Activated CD8-positive, alpha-beta memory T cell treated with anti-CD3 and anti-CD28 coated beads for 48 hours (primary cell): ENCODE results near the gene EDA.

Source experiments
- DNase-seq, 3 experiments: peaks; one replicate each; pipeline ENCODE4 v3.0.0-alpha.2; 2020; ENCODE audit warnings: low read depth in 2 of 3, low spot score in 2 of 3

The EDA gene

DNA sequence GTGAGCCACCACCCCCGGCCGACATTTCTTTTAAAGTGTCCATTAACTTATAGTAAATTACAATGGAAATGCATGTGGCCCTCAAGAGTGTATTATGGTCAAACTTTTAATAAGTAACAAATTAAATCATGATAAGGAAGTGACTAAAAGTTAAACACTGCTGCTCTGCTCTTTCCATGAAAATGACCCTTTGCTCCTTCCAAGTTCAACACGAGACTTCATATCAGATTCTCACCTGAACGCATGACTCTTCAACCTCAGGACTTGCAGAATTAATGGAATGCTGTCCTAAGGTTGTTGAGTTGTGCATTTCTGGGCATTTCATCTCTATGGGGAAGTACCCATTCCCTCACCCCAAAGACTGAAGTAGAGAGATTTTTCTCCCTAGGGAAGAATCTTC is 406.7 kb downstream of the EDA start:
- DNase-seq: no peak

- no peak for DNase-seq
Measured at GRCh38 chrX:70025464-70025863, 409.6 kb downstream of the EDA start.

DNA sequence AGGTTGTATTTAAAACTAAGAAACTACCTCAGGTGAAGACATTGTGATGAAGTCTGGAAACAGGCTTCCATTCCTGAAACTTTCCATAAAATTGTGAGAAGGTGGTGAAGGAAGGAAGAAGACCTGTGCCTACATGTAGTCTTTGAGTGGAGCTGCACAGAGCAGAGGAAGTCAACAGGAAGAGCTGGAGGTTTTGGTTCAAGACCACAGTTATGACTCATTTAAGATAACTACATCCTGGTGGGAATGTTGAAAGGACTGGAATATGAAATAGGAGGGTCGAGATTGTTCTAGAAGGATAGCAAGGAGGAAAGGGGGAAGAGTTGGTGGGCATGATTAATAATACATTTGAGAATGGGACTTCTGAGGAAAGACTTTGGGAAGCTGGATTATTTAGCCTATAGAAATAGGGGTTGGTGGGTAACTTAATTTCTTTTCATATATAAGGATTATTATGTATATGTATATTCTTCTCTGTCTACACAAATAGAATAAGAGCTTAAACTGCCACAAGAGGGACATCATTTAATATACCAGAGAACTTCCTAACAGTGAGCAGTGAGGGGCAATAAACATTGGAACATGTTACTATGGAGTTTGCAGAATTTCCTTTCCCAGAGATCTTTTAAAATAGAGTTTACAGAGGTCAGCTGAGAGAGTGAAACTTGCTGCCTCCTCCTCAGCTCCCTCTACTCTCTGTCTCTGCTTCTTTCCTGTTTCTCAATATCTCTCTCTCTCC is 410.4 kb downstream of the EDA start:
- no peak for DNase-seq

GRCh38 chrX:70026851-70027200 is 410.9 kb downstream of the EDA start:
- no peak for DNase-seq

GRCh38 chrX:70029863-70030262 is 413.9 kb downstream of the EDA start:
- no peak for DNase-seq

- peak in 2 of 3 experiments; percentile 1 to 6 for DNase-seq
Measured at GRCh38 chrX:70030301-70030767, 414.4 kb downstream of the EDA start.

- no peak for DNase-seq
Measured at GRCh38 chrX:70032792-70033191, 416.9 kb downstream of the EDA start.

DNA sequence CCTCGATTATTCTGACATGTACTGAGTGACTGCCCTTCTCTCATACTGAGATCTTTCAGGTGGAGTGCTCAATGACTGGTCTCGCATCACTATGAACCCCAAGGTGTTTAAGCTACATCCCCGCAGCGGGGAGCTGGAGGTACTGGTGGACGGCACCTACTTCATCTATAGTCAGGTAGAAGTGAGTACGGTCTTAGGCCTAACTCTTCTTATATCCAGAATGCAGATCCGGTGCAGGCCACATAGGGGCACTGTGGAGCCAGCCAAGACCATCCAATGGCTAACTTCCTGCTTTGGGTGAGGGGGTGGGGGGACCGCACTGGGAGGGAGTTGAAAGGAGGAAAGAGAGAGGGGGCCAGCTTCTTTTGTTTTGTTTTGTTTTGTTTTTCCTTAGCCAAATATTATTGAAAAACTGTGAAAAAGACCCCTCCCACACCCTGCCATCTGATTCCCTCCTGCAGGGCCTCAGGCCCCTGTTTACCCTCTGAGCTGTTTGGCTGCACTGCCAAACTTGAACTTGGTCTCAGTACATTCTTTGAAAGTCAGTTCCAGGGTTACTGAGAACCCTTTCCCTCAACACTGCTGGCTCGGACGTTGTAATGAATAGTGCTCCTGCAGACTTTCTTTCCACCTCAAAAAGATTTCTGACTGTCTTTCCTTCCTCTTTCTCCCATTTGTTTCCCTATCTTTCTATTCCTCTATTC is 417.6 kb downstream of the EDA start:
- no peak for DNase-seq

DNA sequence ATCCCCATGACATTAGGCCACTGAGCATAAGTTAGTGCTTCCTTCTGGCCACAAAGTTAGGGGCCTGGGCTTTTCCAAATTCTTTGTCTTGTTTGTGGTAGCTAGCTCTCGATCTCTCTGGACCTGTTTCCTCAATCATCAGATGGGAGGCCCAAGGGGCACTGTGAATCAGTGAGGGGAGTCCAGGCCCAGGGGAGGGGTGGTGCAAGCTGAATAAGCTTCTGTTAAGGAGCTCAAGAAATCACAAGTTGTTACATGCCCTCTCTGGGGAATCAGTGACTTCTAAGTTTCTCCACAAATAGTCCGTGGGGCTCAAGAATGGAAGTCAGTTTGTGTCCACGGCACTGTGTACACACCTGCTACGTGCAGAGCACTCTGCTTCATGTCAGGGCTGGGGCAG is 418.7 kb downstream of the EDA start:
- no peak for DNase-seq

GRCh38 chrX:70038515-70038914 is 422.6 kb downstream of the EDA start:
- no peak for DNase-seq

GRCh38 chrX:70038951-70039350 is 423.0 kb downstream of the EDA start:
- no peak for DNase-seq

DNA sequence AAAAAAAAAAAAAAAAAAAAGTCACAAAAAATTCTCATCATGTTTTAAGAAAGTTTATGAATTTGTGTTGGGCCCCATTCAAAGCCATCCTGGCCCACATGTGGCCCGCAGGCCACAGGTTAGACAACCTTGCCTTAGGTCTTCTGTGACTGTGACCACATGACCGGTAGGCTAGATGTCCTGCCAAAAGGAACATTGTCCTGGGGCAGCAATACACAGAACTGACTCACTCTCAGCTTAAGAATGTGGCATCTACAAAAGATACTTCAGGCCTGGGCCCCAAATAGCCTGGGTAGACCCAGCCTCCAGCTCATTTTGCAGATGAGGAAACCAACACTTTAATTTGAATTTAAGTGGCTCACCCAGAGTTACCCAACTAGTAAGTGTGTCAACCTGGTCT is 423.8 kb downstream of the EDA start:
- DNase-seq: no peak

- no peak for DNase-seq
Measured at GRCh38 chrX:70041993-70042392, 426.1 kb downstream of the EDA start.

GRCh38 chrX:70042399-70043371 is 426.8 kb downstream of the EDA start:
- DNase-seq: no peak

GRCh38 chrX:70043685-70044084 is 427.8 kb downstream of the EDA start:
- no peak for DNase-seq

DNA sequence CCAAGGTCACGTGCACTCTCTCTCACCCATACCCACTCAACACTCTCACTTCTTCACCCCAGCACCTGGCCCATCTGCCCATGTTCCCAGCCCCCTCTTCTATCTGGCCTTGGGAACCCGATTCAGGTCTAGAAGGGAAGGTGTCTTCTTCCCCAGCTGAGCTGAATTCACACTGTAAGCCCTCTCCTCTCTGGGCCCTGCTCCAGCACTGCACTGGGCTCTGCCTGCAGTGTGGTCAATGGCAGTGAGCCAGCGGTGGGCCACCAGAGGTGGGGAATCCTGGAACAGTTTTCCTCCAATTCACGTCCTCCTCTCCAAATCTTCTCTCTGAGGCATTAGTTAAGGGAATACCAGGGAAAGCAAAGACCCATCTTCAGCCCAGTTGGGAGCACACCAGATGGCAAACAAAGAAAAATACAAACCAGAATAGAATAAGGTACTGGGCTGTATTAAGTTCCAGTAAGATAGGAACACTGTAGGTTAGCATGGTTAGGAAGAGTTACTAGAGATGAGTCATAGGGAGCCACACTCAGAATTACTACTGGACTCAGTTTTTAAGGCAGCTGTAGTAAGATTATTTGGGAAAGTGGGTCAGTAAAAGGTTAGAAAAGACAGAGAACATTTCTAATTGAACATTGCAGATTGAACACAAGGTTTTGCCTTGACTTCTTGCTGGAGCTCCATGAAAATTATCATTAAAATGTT is 428.8 kb downstream of the EDA start:
- DNase-seq: no peak

GRCh38 chrX:70046978-70047377 is 431.1 kb downstream of the EDA start:
- DNase-seq: no peak

DNA sequence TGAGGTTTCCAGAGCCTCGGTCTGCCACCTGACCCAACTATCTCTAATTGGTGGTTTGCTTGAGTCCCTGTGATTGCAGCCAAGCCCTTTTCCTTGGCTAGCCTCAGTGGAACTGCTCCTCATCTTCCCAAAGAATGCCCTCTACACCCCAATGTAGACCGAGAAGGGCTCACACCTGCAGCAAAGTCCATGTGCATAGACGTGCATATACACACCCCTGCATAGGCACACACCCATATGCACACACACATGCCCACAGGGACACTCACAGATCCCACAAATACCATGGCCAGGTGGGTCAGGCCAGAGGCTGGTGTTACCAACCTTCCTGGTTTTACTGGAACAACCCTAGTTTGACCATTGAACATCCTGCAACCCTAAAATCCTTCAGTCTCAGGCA is 433.5 kb downstream of the EDA start:
- no peak for DNase-seq

GRCh38 chrX:70049925-70050324 is 434.0 kb downstream of the EDA start, which contains the start of gene AWAT2:
Gene AWAT2 (minus strand): TSS chrX:70049938. CDS start chrX:70049932, 6 bp downstream.
- DNase-seq: no peak

GRCh38 chrX:70052895-70053615 is 437.1 kb downstream of the EDA start:
- no peak for DNase-seq
